H1 (cell line): ENCODE data around the gene ALOX5AP. TPM values are rescaled to one million over a fixed set of nuclear protein-coding genes. Genes with fewer than 3 reads are reported as not detected.

ENCODE experiments used
- CTCF ChIA-PET: fragments of 300-600 bp; sonication (Branson Sonifier 250); formaldehyde crosslinking; loops from one replicate; lab custom pipeline; 2021; ENCODE audit not compliant: partially characterized antibody; lab: Charles Lee
- POLR2A ChIA-PET: fragments of 300-600 bp; sonication (Branson Sonifier 250); formaldehyde crosslinking; loops from one replicate; lab custom pipeline; 2021; ENCODE audit warnings: inconsistent platforms; ENCODE audit not compliant: partially characterized antibody; lab: Charles Lee
- DNase-seq, 2 experiments: peaks; one replicate each; pipeline versions ENCODE4 v3.0.0 to v3.0.0-alpha.2; 2010 to 2022; ENCODE audit warnings: low spot score in 2 of 2, low read depth in 1 of 2, mixed read lengths in 1 of 2
- FAIRE-seq: peaks from 2 replicates; lab custom pipeline; 2011; peaks lifted over from hg19 to GRCh38; lab: Jason Lieb, UNC
- H2AFZ ChIP-seq: 2 replicates; pipeline ENCODE4 v1.8.1; 2012; ENCODE audit warnings: low read length, inconsistent platforms
- H2AK5ac ChIP-seq: 2 replicates; pipeline ENCODE4 v1.6.1; 2013; ENCODE audit warnings: low read depth, low read length
- H2BK120ac ChIP-seq: replicated peaks from 2 replicates; pipeline ENCODE3; 2013; ENCODE audit warnings: low read depth, low read length, inconsistent platforms
- H2BK12ac ChIP-seq: 2 replicates; pipeline ENCODE4 v1.6.1; 2013; ENCODE audit warnings: low read depth, low read length
- H2BK15ac ChIP-seq: 2 replicates; pipeline ENCODE4 v1.6.1; 2013; ENCODE audit warnings: low read length
- H2BK20ac ChIP-seq: 2 replicates; pipeline ENCODE4 v1.6.1; 2013; ENCODE audit warnings: low read length
- H2BK5ac ChIP-seq: 2 replicates; pipeline ENCODE4 v1.6.1; 2013; ENCODE audit warnings: low read depth, low read length
- H3K14ac ChIP-seq: 2 replicates; pipeline ENCODE4 v1.6.1; 2013; ENCODE audit warnings: inconsistent platforms; ENCODE audit not compliant: insufficient read length
- H3K18ac ChIP-seq: 2 replicates; pipeline ENCODE4 v1.6.1; 2013; ENCODE audit warnings: low read length; ENCODE audit errors: extremely low read depth
- H3K23ac ChIP-seq: 2 replicates; pipeline ENCODE4 v1.6.1; 2013; ENCODE audit warnings: inconsistent platforms; ENCODE audit not compliant: insufficient read length
- H3K23me2 ChIP-seq: 2 replicates; pipeline ENCODE4 v1.6.1; 2013; ENCODE audit warnings: low read depth, low read length
- H3K27ac ChIP-seq: 2 replicates; pipeline ENCODE4 v1.6.1; 2011; ENCODE audit warnings: low read depth, low read length, inconsistent platforms
- H3K27me3 ChIP-seq, 4 experiments: replicated peaks in 1 of 4; 1 replicate in 1 of 4; 2 replicates in 3 of 4; pipeline versions ENCODE4 v1.6.1 to v1.8.1; 2011 to 2013; ENCODE audit warnings: low read length in 3 of 4, mild to moderate bottlenecking in 3 of 4, inconsistent platforms in 2 of 4, mixed read lengths in 2 of 4, moderate library complexity in 1 of 4; ENCODE audit not compliant: control insufficient read depth in 3 of 4, insufficient read depth in 3 of 4; ENCODE audit errors: extremely low read depth in 1 of 4
- H3K36me3 ChIP-seq, 4 experiments: 2 replicates each; pipeline versions ENCODE4 v1.6.1 to v1.8.1; 2011 to 2013; ENCODE audit warnings: mild to moderate bottlenecking in 4 of 4, low read length in 3 of 4, moderate library complexity in 2 of 4, control low read depth in 1 of 4, inconsistent platforms in 1 of 4; ENCODE audit not compliant: insufficient read depth in 4 of 4, control insufficient read depth in 2 of 4
- H3K4ac ChIP-seq: replicated peaks from 2 replicates; pipeline ENCODE3; 2013; ENCODE audit warnings: low read length, low read depth, mixed read lengths, inconsistent platforms; ENCODE audit not compliant: insufficient read length
- H3K4me1 ChIP-seq, 4 experiments: replicated peaks in 1 of 4; 1 replicate in 1 of 4; 2 replicates in 3 of 4; pipeline versions ENCODE4 v1.6.1 to v1.8.1; 2011 to 2013; ENCODE audit warnings: low read length in 3 of 4, inconsistent platforms in 2 of 4, mixed read lengths in 1 of 4; ENCODE audit not compliant: insufficient read depth in 4 of 4, control insufficient read depth in 3 of 4
- H3K4me2 ChIP-seq, 2 experiments: 2 replicates each; pipeline versions ENCODE4 v1.6.1 to v1.8.1; 2011 to 2013; ENCODE audit warnings: low read depth in 2 of 2, low read length in 2 of 2, control low read depth in 1 of 2, inconsistent platforms in 1 of 2, mild to moderate bottlenecking in 1 of 2; ENCODE audit not compliant: insufficient read depth in 1 of 2
- H3K4me3 ChIP-seq, 4 experiments: fragments of 200-600, 300-600 bp in 1 of 4; sonication (generic), shearing (Covaris generic), sonication (Bioruptor Twin) in 1 of 4; 2 replicates each; pipeline versions ENCODE4 v1.5.1 to v1.8.1; 2011 to 2016; ENCODE audit warnings: low read length in 4 of 4, low read depth in 3 of 4, control low read depth in 2 of 4, inconsistent platforms in 2 of 4, mild to moderate bottlenecking in 2 of 4, mixed read lengths in 1 of 4, moderate library complexity in 1 of 4; ENCODE audit not compliant: insufficient read depth in 2 of 4; ENCODE audit errors: extremely low read depth in 1 of 4
- H3K56ac ChIP-seq: replicated peaks from 2 replicates; pipeline ENCODE3; 2013; ENCODE audit warnings: low read depth, mild to moderate bottlenecking, mixed read lengths, low read length, inconsistent platforms; ENCODE audit not compliant: insufficient read length
- H3K79me1 ChIP-seq: 2 replicates; pipeline ENCODE4 v1.6.1; 2013; ENCODE audit warnings: low read depth, low read length, control low read depth
- H3K79me2 ChIP-seq, 2 experiments: 2 replicates each; pipeline versions ENCODE4 v1.6.1 to v1.8.1; 2012 to 2013; ENCODE audit warnings: low read length in 2 of 2, mild to moderate bottlenecking in 2 of 2, inconsistent platforms in 1 of 2; ENCODE audit not compliant: insufficient read depth in 2 of 2, control insufficient read depth in 1 of 2
- H3K9ac ChIP-seq, 4 experiments: replicated peaks in 1 of 4; 1 replicate in 1 of 4; 2 replicates in 3 of 4; pipeline versions ENCODE4 v1.6.1 to v1.8.1; 2011 to 2013; ENCODE audit warnings: low read depth in 3 of 4, low read length in 3 of 4, control low read depth in 2 of 4, mild to moderate bottlenecking in 2 of 4, moderate library complexity in 2 of 4, inconsistent platforms in 1 of 4; ENCODE audit errors: extremely low read depth in 1 of 4
- H3K9me3 ChIP-seq, 2 experiments: 2 replicates each; pipeline versions ENCODE4 v1.6.1 to v1.8.1; 2012 to 2013; ENCODE audit warnings: mild to moderate bottlenecking in 2 of 2, moderate library complexity in 2 of 2, control low read depth in 1 of 2, inconsistent platforms in 1 of 2, low read depth in 1 of 2, low read length in 1 of 2, mixed read lengths in 1 of 2; ENCODE audit not compliant: insufficient read depth in 2 of 2
- H4K20me1 ChIP-seq, 2 experiments: replicated peaks in 1 of 2; 2 replicates each; pipeline versions ENCODE3 to v1.8.1; 2011 to 2013; ENCODE audit warnings: inconsistent platforms in 2 of 2, low read length in 2 of 2, mild to moderate bottlenecking in 1 of 2; ENCODE audit not compliant: insufficient read depth in 2 of 2, control insufficient read depth in 1 of 2
- H4K5ac ChIP-seq: 2 replicates; pipeline ENCODE4 v1.6.1; 2013; ENCODE audit warnings: low read length, low read depth, mixed read lengths, inconsistent platforms; ENCODE audit not compliant: insufficient read length
- H4K8ac ChIP-seq: 2 replicates; pipeline ENCODE4 v1.8.0; 2013; ENCODE audit warnings: mild to moderate bottlenecking, moderate library complexity, low read length, inconsistent platforms; ENCODE audit not compliant: insufficient read depth; ENCODE audit errors: extremely low read depth
- H4K91ac ChIP-seq: replicated peaks from 2 replicates; pipeline ENCODE3; 2013; ENCODE audit warnings: low read length, mixed read lengths, inconsistent platforms; ENCODE audit not compliant: insufficient read length
- EGR1 ChIP-seq: IDR thresholded peaks from 2 replicates; pipeline ENCODE4 v1.6.1; 2011; ENCODE audit warnings: low read depth, low read length, borderline replicate concordance
- EZH2 ChIP-seq: fragments of 200-600 bp; sonication (generic); IDR thresholded peaks from 2 replicates; pipeline ENCODE4 v1.7.1; 2012; ENCODE audit warnings: low read depth, mild to moderate bottlenecking, moderate library complexity, low read length, inconsistent platforms; ENCODE audit not compliant: severe bottlenecking
- SP1 ChIP-seq: IDR thresholded peaks from 2 replicates; pipeline ENCODE4 v1.6.1; 2011; ENCODE audit warnings: low read depth, low read length
- TAF1 ChIP-seq: IDR thresholded peaks from 2 replicates; pipeline ENCODE4 v1.6.1; 2011; ENCODE audit warnings: mild to moderate bottlenecking, low read depth, low read length
- WGBS, 2 experiments: shearing (Covaris generic) in 1 of 2; methylation state at CpG; one replicate each; pipeline versions ENCODE4 v1.1.6 to v1.1.7; 2013 to 2015; ENCODE audit warnings: low lambda C conversion rate in 2 of 2, mixed read lengths in 2 of 2, inconsistent platforms in 1 of 2, low coverage in 1 of 2, missing lambda C conversion rate in 1 of 2; ENCODE audit not compliant: insufficient replicate concordance in 2 of 2, insufficient coverage in 1 of 2, insufficient read length in 1 of 2; ENCODE audit errors: extremely low coverage in 1 of 2, missing lambda C conversion rate in 1 of 2; 5-methylcytosine and 5-hydroxymethylcytosine counted together
- polyA plus RNA-seq, 7 experiments: library from polyadenylated mRNA; depleted of rRNA in 3 of 7; stranded (reverse) in 5 of 7; unstranded in 2 of 7; fragments of >200 nt in 5 of 7; fragments of 200-250 nt in 2 of 7; gene quantifications; 1 replicate in 5 of 7; 2 replicates in 1 of 7; 4 replicates in 1 of 7; pipeline versions ENCODE4 v1.2.1 to v1.2.3, GENCODE V29; 2011 to 2013; ENCODE audit warnings: missing spikeins in 2 of 7, mixed read lengths in 2 of 7
- total RNA-seq: library from RNA; stranded (reverse); fragmentation: NEBNext Ultra II Directional; extraction: Animal tissue kit (Norgen Biotek cat#: 25700); gene quantifications from 2 replicates; pipeline ENCODE4 v1.2.1, GENCODE V29; 2021

The ALOX5AP gene
- total and polyA plus RNA-seq, 2 of the 8 experiments (the other 6 are each of a cell fraction or from before 2014, with no cell fraction given) = not detected

DNA sequence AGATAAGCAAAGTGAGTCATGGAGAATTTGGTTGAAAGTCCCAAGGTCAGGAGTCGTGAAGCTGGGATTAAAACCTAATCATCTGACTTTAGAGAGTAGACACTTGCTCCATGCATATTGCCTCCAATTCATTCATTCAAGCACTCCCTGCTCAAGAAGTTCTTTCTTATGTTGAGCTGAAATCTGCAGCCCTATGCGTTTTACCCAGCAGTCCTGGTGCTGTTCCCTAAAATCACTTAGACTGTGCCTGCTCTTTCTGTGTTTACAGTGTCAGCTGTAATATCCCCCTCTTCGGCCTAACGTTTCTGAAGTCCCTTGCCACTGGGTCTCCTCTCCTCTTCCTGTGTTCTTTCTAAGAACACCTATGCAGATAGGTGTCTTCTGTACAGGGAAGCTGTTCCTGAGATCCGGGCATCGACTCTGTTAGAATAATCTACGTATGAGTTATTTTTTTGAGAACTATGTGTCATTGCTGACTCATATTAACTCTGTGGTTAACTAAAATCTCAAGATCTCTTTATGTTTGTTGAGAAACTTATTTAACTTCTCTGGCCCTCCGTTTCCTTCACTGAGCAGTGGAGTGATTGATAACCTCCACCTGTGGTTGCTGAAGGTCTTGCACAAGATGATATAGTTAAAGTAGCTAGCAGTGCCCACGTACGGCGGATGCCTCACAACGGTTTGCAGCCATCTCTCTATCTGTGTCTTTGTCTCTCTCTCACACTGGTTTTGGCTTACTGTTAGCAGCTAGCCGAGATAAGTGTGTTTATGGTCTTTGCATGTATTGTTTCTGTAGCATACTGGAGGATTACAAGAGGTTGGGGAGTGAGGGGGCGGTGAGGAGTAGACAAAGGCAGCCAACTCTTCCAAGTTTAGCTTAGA lies 4.7 kb downstream of the ALOX5AP start:
- CTCF ChIA-PET = interaction anchor here (1.3 to 1.6 kb wide), 2 partner anchors 36 to 126 kb away, joined by 3 to 4 read pairs; no protein-coding TSS in a partner anchor

More for the DNA sequence above, 4.7 kb downstream of the ALOX5AP start:
- no peaks in the 10 kb centered on the region for H3K27me3 ChIP-seq
- no peak overlapping the region for H3K9ac ChIP-seq
- no peak overlapping the region for H4K8ac ChIP-seq
- no peak overlapping the region for H2BK12ac ChIP-seq
- no peak overlapping the region for H2BK20ac ChIP-seq
- H2BK5ac ChIP-seq = no peak overlapping the region
- DNase-seq = no peak
- no peaks in the 10 kb centered on the region for H3K9me3 ChIP-seq
- H3K4me1 ChIP-seq = peaks cover 0 to 3% (median 3%) of the 10 kb centered on the region in 4 experiments; a peak in 3 of 7 replicates
- H3K23ac ChIP-seq = no peak overlapping the region
- H2AFZ ChIP-seq = peak overlapping the region; percentile 78
- no peak overlapping the region for H3K14ac ChIP-seq
- H4K91ac ChIP-seq = no peak overlapping the region
- no peak overlapping the region for H3K18ac ChIP-seq
- H3K4ac ChIP-seq = no peak overlapping the region
- H3K36me3 ChIP-seq = no peaks in the 10 kb centered on the region
- TF ChIP-seq SP1 = no peak
- TF ChIP-seq EZH2 = no peak
- peak; percentile 23; the same call in 1 of the 2 replicates for TF ChIP-seq EGR1
- TF ChIP-seq TAF1 = no peak
- POLR2A ChIA-PET = interaction anchor here (0.8 to 1.6 kb wide), 2 partner anchors 13 to 25 kb away, joined by 3 to 4 read pairs; no protein-coding TSS in a partner anchor
- no peak overlapping the region for H2AK5ac ChIP-seq
- H3K56ac ChIP-seq = no peak overlapping the region
- H2BK15ac ChIP-seq = no peak overlapping the region
- H3K4me3 ChIP-seq = no peak overlapping the region
- H3K79me1 ChIP-seq = no peaks in the 10 kb centered on the region
- FAIRE-seq = no peak
- H2BK120ac ChIP-seq = no peak overlapping the region
- no peaks in the 10 kb centered on the region for H4K20me1 ChIP-seq
- no peak overlapping the region for H3K27ac ChIP-seq
- H4K5ac ChIP-seq = no peak overlapping the region
- WGBS, 2 experiments = 88% methylated on average over 14 of the region's 14 CpGs; no CpG with 5 or more reads in 1 of the 2 experiments
- H3K4me2 ChIP-seq = no peak overlapping the region
- no peaks in the 10 kb centered on the region for H3K23me2 ChIP-seq
- H3K79me2 ChIP-seq = no peaks in the 10 kb centered on the region
